Common myeloid progenitor, CD34-positive (primary cell): ENCODE measurements around the gene FBXL7.
A peak's percentile ranks its signal among the peaks of the same experiment; 100 is the strongest.

Source experiments
- CTCF ChIA-PET: fragments of 350-600 bp; sonication (Branson Sonifier 250); formaldehyde crosslinking; loops from one replicate; lab custom pipeline; 2021; ENCODE audit warnings: antibody characterized with exemption; lab: Charles Lee
- POLR2A ChIA-PET: fragments of 350-600 bp; sonication (Branson Sonifier 250); formaldehyde crosslinking; loops from one replicate; lab custom pipeline; 2021; ENCODE audit warnings: antibody characterized with exemption; lab: Charles Lee
- DNase-seq, 3 donors: peaks; one replicate each; pipeline versions ENCODE4 v3.0.0 to v3.0.0-alpha.2; 2013
- H3K27ac ChIP-seq, 2 experiments: 1 replicate in 1 of 2; 2 replicates in 1 of 2; pipeline ENCODE4 v1.7.0; 2013; ENCODE audit warnings: inconsistent platforms in 2 of 2, low read length in 2 of 2, mild to moderate bottlenecking in 2 of 2, low read depth in 1 of 2, moderate library complexity in 1 of 2; ENCODE audit not compliant: severe bottlenecking in 2 of 2, insufficient read depth in 1 of 2, poor library complexity in 1 of 2
- H3K27me3 ChIP-seq, 5 experiments: replicated peaks in 2 of 5; 1 replicate in 3 of 5; 2 replicates in 2 of 5; pipeline versions ENCODE4 v1.6.1 to v1.7.0; 2013; ENCODE audit warnings: low read length in 4 of 5, mild to moderate bottlenecking in 2 of 5, moderate library complexity in 2 of 5, inconsistent platforms in 1 of 5; ENCODE audit not compliant: insufficient read depth in 5 of 5, control insufficient read depth in 4 of 5
- H3K36me3 ChIP-seq, 4 experiments: 1 replicate in 2 of 4; 2 replicates in 2 of 4; pipeline versions ENCODE4 v1.6.1 to v1.7.0; 2013; ENCODE audit warnings: low read length in 3 of 4, control low read depth in 1 of 4, mild to moderate bottlenecking in 1 of 4; ENCODE audit not compliant: control insufficient read depth in 4 of 4, insufficient read depth in 4 of 4
- H3K4me1 ChIP-seq, 4 experiments: 1 replicate in 3 of 4; 2 replicates in 1 of 4; pipeline versions ENCODE4 v1.6.1 to v1.7.1; 2013; ENCODE audit warnings: low read length in 3 of 4, mild to moderate bottlenecking in 3 of 4, control low read depth in 1 of 4, inconsistent platforms in 1 of 4, moderate library complexity in 1 of 4; ENCODE audit not compliant: control insufficient read depth in 4 of 4, insufficient read depth in 4 of 4; ENCODE audit errors: control extremely low read depth in 1 of 4
- H3K4me3 ChIP-seq, 7 experiments: 1 replicate in 4 of 7; 2 replicates in 3 of 7; pipeline versions ENCODE4 v1.5.1 to v1.7.0; 2013; ENCODE audit warnings: mild to moderate bottlenecking in 7 of 7, low read length in 6 of 7, moderate library complexity in 6 of 7, inconsistent platforms in 2 of 7, low read depth in 2 of 7, control low read depth in 1 of 7; ENCODE audit not compliant: insufficient read depth in 4 of 7, control insufficient read depth in 1 of 7; ENCODE audit errors: extremely low read depth in 1 of 7
- H3K9me3 ChIP-seq, 5 experiments: 1 replicate in 4 of 5; 2 replicates in 1 of 5; pipeline versions ENCODE4 v1.6.1 to v1.7.1; 2013; ENCODE audit warnings: low read length in 4 of 5, mild to moderate bottlenecking in 2 of 5, inconsistent platforms in 1 of 5, low read depth in 1 of 5, moderate library complexity in 1 of 5; ENCODE audit not compliant: control insufficient read depth in 4 of 5, insufficient read depth in 2 of 5; ENCODE audit errors: control extremely low read depth in 1 of 5
- WGBS: methylation state at CpG from one replicate; pipeline ENCODE4 v1.1.5; 2013; ENCODE audit not compliant: insufficient coverage; 5-methylcytosine and 5-hydroxymethylcytosine counted together

FBXL7 gene

GRCh38 chr5:15597804-15598203 is 97.8 kb downstream of the FBXL7 start:
- Histone ChIP-seq H3K27ac (no peak overlapping the region), H3K4me1 (no peaks in the 10 kb centered on the region), H3K9me3 (no peaks in the 10 kb centered on the region), H3K36me3 (no peaks in the 10 kb centered on the region), H3K4me3 (no peak overlapping the region), H3K27me3 (no peaks in the 10 kb centered on the region)
- ChIA-PET CTCF (no interaction called here), POLR2A (no interaction called here)
- no CpG with 5 or more reads among the region's 1 CpG for WGBS
- DNase-seq, result no peak

GRCh38 chr5:15598294-15598902 is 98.4 kb downstream of the FBXL7 start:
- WGBS, result 9% methylated on average over 1 of the region's 3 CpGs
- no peaks in the 10 kb centered on the region for H3K4me1 ChIP-seq
- no peak overlapping the region for H3K4me3 ChIP-seq
- H3K36me3 ChIP-seq, result no peaks in the 10 kb centered on the region
- DNase-seq, result peak in 1 of 3 donors; percentile 17
- CTCF ChIA-PET, result no interaction called here
- POLR2A ChIA-PET, result no interaction called here
- no peak overlapping the region for H3K27ac ChIP-seq
- no peaks in the 10 kb centered on the region for H3K27me3 ChIP-seq
- H3K9me3 ChIP-seq, result no peaks in the 10 kb centered on the region

GRCh38 chr5:15600035-15600434 is 100.1 kb downstream of the FBXL7 start:
- Histone ChIP-seq H3K36me3 (no peaks in the 10 kb centered on the region), H3K9me3 (peaks cover 0 to 2% (median 0%) of the 10 kb centered on the region in 5 experiments), H3K4me1 (no peaks in the 10 kb centered on the region), H3K4me3 (no peak overlapping the region), H3K27ac (no peak overlapping the region), H3K27me3 (no peaks in the 10 kb centered on the region)
- DNase-seq, result no peak
- POLR2A ChIA-PET, result no interaction called here
- CTCF ChIA-PET, result interaction anchor here (1.0 to 1.1 kb wide), 2 partner anchors 10 to 15 kb away, joined by 3 to 4 read pairs; no protein-coding TSS in a partner anchor
- 74% methylated on average over 3 of the region's 4 CpGs for WGBS

- H3K4me1 ChIP-seq, result no peaks in the 10 kb centered on the region
- peaks cover 0 to 2% (median 0%) of the 10 kb centered on the region in 5 experiments for H3K9me3 ChIP-seq
- CTCF ChIA-PET, result no interaction called here
- H3K4me3 ChIP-seq, result no peak overlapping the region
- POLR2A ChIA-PET, result no interaction called here
- 80% methylated on average over 1 of the region's 4 CpGs for WGBS
- no peak for DNase-seq
- H3K27me3 ChIP-seq, result no peaks in the 10 kb centered on the region
- no peak overlapping the region for H3K27ac ChIP-seq
- H3K36me3 ChIP-seq, result no peaks in the 10 kb centered on the region
Observed at GRCh38 chr5:15601274-15601673, 101.3 kb downstream of the FBXL7 start.

GRCh38 chr5:15601853-15602252 is 101.9 kb downstream of the FBXL7 start:
- WGBS, result 100% methylated on average over 2 of the region's 2 CpGs
- H3K4me3 ChIP-seq, result no peak overlapping the region
- no peaks in the 10 kb centered on the region for H3K36me3 ChIP-seq
- H3K9me3 ChIP-seq, result peaks cover 0 to 2% (median 0%) of the 10 kb centered on the region in 5 experiments
- no peaks in the 10 kb centered on the region for H3K4me1 ChIP-seq
- DNase-seq, result no peak
- H3K27ac ChIP-seq, result no peak overlapping the region
- ChIA-PET POLR2A (no interaction called here), CTCF (no interaction called here)
- no peaks in the 10 kb centered on the region for H3K27me3 ChIP-seq

GRCh38 chr5:15604986-15605385 is 105.0 kb downstream of the FBXL7 start:
- H3K27me3 ChIP-seq, result no peaks in the 10 kb centered on the region
- no peaks in the 10 kb centered on the region for H3K4me1 ChIP-seq
- CTCF ChIA-PET, result no interaction called here
- POLR2A ChIA-PET, result no interaction called here
- no peak for DNase-seq
- no peak overlapping the region for H3K27ac ChIP-seq
- H3K36me3 ChIP-seq, result no peaks in the 10 kb centered on the region
- peaks cover 0 to 2% (median 0%) of the 10 kb centered on the region in 5 experiments for H3K9me3 ChIP-seq
- no peak overlapping the region for H3K4me3 ChIP-seq
- 93% methylated on average over 1 of the region's 2 CpGs for WGBS

GRCh38 chr5:15606197-15606596 is 106.2 kb downstream of the FBXL7 start:
- ChIA-PET CTCF (no interaction called here), POLR2A (no interaction called here)
- 72% methylated on average over 4 of the region's 8 CpGs for WGBS
- Histone ChIP-seq H3K4me3 (no peak overlapping the region), H3K4me1 (no peaks in the 10 kb centered on the region), H3K27me3 (no peaks in the 10 kb centered on the region), H3K27ac (no peak overlapping the region), H3K9me3 (peaks cover 0 to 2% (median 0%) of the 10 kb centered on the region in 5 experiments), H3K36me3 (no peaks in the 10 kb centered on the region)
- no peak for DNase-seq
